ENCODE measurements around the gene GPR15LG.
"Not testable (repeated sequence)": the region's sequence is repeated elsewhere in the genome, so short reads cannot be mapped to it uniquely, and the experiment has no call there.

The GPR15LG gene
- 0 to 1.1 (median 0.19) reads per million in 4 donors for total RNA-seq

GRCh38 chr10:84173501-84173929 is at the start of gene GPR15LG:
Gene GPR15LG (plus strand): TSS chr10:84173801. CDS start chr10:84173852, 51 bp downstream.
- no peak for DNase-seq

- not testable (repeated sequence) for DNase-seq
Measured at GRCh38 chr10:84125910-84126784, 47.5 kb upstream of the GPR15LG start.

GRCh38 chr10:84126785-84127167 is 46.8 kb upstream of the GPR15LG start:
- no peak for DNase-seq

GRCh38 chr10:84135836-84136235 is 37.8 kb upstream of the GPR15LG start:
- DNase-seq: no peak

- no peak for DNase-seq
Measured at GRCh38 chr10:84137811-84138210, 35.8 kb upstream of the GPR15LG start.

- peak in 4 of 5 donors; percentile 21 to 76 (median 34) for DNase-seq
Measured at GRCh38 chr10:84138478-84139125, 35.0 kb upstream of the GPR15LG start.

- peak; percentile 96 to 100 (median 98) for DNase-seq
Measured at GRCh38 chr10:84139126-84140035, 34.2 kb upstream of the GPR15LG start, which contains the start of gene GHITM. Gene GHITM (plus strand): TSS chr10:84139509. CDS start chr10:84141501, 1,992 bp downstream.

GRCh38 chr10:84140036-84140379 is 33.6 kb upstream of the GPR15LG start:
- peak in 1 of 5 donors; percentile 17 for DNase-seq

GRCh38 chr10:84147347-84147746 is 26.3 kb upstream of the GPR15LG start:
- DNase-seq: no peak

GRCh38 chr10:84148006-84148597 is 25.5 kb upstream of the GPR15LG start:
- peak in 1 of 5 donors; percentile 26 for DNase-seq

GRCh38 chr10:84149854-84150253 is 23.7 kb upstream of the GPR15LG start:
- DNase-seq: no peak

- DNase-seq: no peak
Measured at GRCh38 chr10:84152769-84153168, 20.8 kb upstream of the GPR15LG start.

GRCh38 chr10:84155521-84155920 is 18.1 kb upstream of the GPR15LG start:
- DNase-seq: no peak

- no peak for DNase-seq
Measured at GRCh38 chr10:84156009-84156408, 17.6 kb upstream of the GPR15LG start.

- DNase-seq: peak in 1 of 5 donors; percentile 39
Measured at GRCh38 chr10:84156768-84157167, 16.8 kb upstream of the GPR15LG start.

GRCh38 chr10:84158061-84158460 is 15.5 kb upstream of the GPR15LG start:
- no peak for DNase-seq

- no peak for DNase-seq
Measured at GRCh38 chr10:84158550-84158949, 15.1 kb upstream of the GPR15LG start.

- no peak for DNase-seq
Measured at GRCh38 chr10:84159076-84159685, 14.4 kb upstream of the GPR15LG start.

GRCh38 chr10:84160663-84161362 is 12.8 kb upstream of the GPR15LG start:
- DNase-seq: no peak

GRCh38 chr10:84163996-84164395 is 9.6 kb upstream of the GPR15LG start:
- DNase-seq: no peak

- DNase-seq: no peak
Measured at GRCh38 chr10:84164442-84164841, 9.2 kb upstream of the GPR15LG start.

All from T-helper 1 cell (primary cell).